HG03045 (cell line): ENCODE data around the gene B4GALT6.

Experiments
- ATAC-seq: cut with Tn5 transposase; IDR thresholded peaks from one replicate; pipeline ENCODE4 v1.9.1; 2021; ENCODE audit warnings: mild to moderate bottlenecking, moderate library complexity; ENCODE audit not compliant: unreplicated experiment

The B4GALT6 gene

DNA sequence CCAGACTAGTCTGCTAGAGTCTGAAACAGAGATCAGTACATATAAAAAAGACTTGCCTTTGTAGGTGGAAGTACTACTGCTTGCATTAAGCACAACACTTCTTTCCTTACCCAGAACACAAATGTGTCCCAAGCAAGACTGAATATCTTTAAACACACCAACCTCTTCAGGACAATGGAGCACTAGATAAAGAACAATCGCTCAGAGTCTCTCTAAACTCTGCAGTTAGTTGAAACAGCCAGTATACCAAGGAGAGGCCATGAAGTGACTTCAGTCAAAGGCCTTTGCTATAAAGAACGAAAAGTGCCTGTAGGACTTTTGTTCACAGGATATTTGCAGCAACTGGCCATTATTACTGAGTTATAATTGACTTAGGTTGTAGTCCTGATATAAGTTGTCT lies 9.9 kb upstream of the B4GALT6 start:
- ATAC-seq = no peak

DNA sequence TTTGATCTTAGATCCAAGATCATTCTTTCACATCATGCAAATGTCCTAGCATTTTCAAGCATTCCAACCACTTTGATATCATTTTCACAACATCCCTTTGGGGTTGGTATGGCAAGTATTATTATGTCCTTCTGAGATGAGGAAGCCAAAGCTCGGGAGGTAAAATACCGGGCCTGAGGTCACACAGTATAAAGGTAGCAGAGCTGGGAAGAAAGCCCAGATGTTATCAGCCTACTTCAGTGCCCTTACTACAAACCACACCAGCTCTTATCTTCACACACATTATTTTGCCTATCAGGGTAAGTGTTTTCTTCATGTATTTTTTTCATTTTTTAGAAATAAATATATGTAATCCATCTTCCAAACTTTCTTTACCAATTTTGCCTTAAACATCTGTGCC lies 4.2 kb upstream of the B4GALT6 start:
- no peak for ATAC-seq

DNA sequence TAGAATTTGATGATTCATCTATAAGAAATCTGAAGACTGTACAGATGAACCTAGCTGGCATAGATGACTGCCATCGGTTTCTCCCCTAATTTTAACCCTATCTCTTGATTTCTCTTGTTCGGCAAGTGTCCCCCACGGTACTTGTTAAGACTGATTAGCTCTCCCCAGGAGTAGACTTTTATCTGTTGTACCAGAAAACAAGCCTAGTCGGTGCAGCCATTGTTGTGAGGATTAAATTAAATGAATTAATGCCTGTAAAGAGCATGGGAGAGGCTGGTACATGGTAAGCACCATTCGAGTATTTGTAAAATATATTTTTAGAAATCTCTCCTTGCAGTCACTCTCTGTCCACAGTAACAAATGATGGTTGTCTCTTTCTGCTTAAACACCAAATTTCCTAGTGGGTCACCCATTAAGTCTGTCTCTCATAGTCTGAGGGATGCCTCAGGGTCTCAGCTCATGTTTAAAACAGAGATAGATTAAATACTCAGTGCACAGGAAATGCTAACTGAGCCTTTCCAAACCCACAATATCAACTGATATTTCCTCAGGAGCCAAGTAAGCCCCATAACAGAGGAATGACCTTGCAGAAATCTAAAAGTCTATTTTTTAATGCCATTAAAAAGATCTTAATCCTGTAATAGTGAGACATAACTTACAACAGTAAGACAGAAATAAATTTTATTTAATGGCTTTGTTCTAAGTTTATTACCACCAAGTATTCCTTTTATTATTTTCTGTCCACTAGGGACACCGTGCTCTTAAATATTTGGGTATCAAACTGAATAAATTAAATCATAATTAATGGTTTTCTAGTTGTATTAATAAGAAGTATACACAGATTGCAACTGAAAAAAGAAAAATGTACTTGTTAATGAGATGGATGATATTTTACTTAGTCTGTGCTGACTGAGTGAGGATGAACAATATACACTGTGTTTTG lies 2.9 kb upstream of the B4GALT6 start:
- ATAC-seq = no peak

DNA sequence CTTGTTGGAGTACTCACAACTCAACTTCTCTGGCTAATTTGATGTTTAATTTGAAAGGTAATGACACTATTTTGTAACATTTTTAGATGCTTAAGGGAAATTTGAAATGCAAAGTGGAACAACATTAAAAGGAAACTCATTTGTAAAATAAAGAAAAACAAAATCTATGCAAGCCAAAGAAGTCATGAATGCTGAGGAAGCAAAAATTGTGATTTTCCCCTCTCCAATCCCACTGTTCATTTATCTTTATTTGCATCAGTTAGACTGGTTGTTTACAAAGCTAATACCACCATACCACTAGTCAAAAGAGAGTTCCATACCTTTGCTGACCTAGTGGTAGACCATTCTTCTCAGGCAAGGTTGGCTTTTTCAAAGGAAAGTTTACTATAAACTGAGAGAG lies 2.2 kb upstream of the B4GALT6 start:
- ATAC-seq = no peak

DNA sequence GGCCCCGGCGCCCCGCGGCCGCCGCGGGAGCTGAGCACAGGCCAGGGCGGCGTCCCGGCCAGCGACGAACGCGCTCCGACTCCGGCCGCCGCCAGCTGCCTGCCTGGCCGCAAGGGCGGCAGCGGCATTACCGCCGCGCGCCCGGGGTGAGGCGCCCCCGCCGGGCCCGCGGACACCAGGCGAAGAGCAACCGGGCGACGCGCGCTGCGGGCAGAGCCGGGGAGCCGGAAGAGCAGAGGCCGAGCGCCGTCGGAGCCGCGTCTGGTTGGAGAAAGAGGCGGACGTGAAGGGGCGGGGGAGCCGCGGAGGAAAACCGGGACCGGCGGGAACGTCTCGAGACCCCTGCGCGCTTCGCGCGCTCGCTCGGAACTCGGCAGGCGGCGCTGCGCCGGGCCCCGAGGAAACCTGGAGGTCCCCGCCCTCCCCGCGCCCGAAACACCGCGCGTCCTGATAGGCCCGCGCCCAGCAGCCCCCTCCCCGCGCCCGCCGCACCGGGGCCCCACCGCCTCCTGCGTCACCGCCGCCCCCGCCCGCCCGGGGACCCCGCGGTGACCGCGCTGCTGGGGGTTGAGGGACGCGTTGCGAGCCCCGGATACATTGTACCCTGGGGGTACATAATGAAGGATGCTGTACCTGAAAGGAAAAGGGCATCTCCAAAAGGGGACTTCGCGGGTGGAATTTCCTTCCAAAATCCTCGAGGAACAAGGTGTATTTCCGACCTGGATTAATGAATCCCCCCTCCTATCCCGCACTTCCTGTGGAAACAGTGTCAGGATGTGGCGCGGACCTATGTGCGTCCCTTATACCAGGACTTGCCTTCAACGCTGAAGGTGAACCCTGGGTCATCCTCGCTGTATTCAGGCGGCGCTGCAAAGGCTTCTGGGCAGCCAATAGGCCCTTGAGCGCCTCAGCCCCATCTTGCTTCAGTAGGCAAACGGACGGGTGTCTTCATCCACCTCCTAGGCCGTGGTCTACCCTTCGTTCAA lies 1.0 kb upstream of the B4GALT6 start:
- peak; percentile 81 for ATAC-seq

DNA sequence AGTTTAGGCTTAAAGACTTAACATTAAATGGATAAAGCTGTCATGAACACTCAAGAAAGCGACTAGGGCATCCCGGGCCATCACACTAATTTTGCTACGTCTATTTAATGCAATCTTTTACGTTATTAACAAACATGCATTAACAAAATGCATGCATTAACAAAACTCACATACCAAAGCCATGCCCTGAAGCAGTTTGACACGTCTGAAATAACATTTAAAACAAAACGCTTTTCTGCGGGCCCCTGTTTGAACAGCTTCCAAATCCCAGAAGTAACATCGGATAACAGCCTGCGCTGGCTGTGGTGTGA lies 458 bp downstream of the B4GALT6 start:
- ATAC-seq = no peak

DNA sequence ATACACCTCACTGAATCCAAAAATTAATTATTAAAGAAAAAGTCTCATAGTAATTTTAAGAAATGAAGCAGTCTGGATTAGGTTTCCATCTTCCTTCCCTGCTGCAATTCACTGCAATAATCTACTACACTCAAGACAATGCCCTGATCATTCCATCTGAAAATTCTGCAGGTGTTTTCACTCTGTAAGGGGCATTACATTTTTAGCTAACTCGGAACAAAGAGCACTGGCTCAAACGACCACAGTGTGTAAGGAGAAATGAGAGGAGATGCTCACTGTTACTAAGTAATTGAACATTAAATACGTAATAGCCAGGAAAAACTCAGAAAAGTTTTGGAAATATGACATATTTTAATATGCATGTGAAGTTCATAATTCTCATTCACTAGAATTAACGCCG lies 1.3 kb downstream of the B4GALT6 start:
- no peak for ATAC-seq

DNA sequence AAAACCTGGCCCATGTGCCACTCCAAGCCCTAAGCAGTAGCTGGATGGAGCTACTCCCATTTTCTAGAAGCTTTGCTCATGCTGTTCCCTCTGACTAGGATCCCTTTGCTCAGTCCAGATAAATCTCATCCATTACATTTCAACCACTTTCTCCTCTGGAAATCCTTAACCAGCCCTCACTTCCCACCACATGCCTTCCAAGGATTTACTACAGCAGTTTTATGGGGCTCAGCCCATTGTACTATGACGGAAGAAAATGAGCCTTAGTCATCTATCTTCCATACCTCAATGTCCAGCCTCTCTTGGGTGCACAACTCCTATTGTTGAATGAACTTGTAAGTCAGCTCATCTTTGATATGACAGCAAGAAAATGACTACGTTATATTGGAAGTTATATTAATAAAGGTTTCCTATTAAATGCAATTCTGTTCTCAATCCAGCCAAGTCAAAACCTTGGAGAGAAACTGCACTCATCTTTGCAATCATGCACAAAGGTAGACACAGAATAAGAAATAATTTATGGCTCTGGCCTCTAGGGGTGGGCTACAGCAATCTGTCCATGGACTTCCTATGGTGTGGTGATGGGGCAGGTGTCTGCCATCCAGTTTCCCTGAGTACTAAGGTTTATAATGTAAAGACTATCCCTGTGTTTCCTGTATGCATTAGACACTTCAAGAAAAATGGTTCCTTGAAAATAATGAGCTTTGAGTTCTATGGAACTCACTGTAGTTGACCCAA lies 3.4 kb downstream of the B4GALT6 start:
- ATAC-seq = no peak

DNA sequence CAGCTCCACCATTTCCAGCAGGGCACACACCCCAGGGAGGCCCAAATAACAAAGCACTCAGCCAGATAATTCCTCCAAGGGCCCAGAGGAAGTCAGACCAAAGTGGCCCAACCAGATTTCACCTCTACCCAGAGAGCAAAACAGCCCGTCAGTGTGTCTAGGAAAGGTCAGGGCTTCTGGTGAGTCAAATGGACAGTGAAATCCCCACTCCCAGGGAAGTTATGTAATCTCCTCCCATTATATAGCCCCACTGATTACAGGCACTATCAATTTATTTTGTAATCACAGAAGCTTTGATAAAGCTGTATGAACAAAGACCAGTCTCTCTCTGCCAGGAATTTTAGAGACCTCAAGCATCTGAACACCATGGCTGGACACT lies 4.0 kb downstream of the B4GALT6 start:
- ATAC-seq = no peak

DNA sequence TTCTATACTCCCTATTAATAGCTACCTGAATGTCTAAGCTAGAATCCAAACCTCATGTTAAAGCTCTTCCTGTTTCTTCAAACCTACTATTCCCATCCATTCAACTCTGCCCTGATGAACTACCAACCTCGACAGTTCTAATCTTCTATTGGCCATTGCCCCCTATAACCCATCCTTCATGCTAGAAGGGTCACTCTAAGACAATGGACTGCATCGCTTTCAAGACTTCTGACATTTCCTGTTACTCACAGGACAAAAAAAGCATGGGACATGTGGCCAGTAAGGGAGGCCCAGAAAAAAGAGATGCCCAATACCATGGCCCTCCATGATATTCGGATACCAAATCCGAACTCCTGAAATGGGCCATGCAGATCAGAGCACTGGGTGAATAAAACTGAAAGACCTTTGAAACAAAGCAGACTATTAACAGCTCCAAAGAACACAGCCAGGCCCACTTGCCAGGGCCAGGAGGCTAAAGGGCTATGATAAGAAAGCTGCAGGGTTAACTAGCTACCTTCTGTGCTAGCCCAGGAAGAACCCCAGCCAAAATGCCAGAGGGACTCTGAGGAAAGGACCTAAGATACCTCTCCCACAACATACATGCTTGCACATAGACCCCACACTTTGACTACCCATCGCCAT lies 4.5 kb downstream of the B4GALT6 start:
- no peak for ATAC-seq

DNA sequence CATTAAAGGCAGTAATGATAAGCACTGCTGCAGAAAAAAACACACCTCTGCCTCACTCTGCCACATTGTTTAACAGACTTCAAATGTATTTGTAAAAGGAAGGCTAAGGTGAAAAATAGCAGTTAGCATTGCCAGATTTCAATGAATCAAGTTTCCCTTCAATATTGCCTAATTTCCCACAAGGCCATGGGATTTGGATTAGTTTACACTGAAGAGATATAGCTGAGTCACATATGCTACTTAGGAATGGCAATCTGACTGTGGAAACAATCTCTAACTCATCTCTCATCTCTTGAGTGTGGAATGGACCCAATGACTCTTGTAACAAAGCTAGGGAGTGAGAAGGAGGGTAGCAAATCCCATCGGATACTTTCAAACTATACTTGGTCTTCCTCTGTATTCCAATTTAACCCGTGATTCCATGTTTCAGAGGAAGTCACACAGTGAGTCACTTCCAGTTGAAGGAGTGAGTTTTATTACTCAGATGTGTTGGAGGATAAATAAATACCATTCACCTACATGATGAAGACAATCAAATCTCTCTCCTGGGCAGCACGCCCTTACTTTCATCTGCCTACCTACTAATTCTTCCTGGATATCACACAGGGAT lies 5.1 kb downstream of the B4GALT6 start:
- ATAC-seq = no peak

DNA sequence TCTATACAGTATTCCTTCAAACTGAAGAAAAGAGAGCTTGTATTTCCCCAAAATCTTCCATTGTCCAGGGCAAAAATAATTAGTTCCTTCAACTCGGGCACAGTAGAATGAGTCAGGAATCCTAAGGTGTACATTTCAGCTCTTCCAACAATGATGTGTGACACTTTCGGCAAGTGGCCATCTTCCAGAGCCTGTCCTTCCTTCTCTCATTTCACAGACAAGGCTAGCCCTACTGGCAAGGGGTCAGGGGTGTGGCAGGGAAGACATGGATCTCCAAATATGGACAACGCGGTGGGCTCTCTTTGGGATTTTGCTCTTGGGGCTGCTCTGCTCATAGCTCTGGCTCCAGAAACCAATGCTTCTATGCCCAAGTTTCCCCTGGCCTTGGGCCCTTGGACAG lies 6.0 kb downstream of the B4GALT6 start:
- no peak for ATAC-seq

DNA sequence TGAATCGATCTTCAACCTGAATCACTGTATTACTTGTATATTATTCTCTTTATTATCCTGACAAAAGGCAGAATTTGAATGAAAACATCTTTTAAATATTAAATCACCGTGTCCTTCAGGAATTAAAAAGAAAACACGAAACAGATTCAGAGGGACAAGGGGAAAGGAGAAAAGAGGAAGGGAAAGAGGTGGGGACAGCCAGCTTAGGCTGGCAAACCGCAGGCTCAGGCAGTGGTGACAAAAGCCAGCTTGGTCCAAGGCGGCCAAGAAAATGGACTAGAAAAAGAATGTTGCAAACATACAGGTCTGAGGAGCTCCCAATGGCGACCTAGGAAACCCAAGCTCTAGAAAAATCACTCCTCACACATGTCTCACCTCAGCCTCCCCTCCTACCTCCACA lies 6.8 kb downstream of the B4GALT6 start:
- no peak for ATAC-seq

DNA sequence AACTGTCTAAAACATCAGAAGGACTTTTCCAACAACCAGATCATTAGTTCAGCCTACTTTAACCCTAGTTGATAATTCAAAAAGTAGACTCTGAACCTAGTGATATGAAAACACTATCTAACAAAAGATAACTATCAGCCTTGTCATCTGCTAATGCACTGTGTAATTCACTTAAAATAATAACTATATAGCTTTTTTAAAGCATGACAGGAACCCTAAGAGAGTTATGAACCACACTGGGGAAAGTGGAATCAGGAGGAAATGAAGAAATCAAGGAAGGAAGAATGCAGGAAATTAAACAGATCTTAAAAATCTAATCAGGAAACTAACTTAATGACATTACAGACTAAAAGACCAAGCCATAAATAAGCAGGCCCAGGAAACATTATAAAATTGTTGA lies 9.0 kb downstream of the B4GALT6 start:
- no peak for ATAC-seq

DNA sequence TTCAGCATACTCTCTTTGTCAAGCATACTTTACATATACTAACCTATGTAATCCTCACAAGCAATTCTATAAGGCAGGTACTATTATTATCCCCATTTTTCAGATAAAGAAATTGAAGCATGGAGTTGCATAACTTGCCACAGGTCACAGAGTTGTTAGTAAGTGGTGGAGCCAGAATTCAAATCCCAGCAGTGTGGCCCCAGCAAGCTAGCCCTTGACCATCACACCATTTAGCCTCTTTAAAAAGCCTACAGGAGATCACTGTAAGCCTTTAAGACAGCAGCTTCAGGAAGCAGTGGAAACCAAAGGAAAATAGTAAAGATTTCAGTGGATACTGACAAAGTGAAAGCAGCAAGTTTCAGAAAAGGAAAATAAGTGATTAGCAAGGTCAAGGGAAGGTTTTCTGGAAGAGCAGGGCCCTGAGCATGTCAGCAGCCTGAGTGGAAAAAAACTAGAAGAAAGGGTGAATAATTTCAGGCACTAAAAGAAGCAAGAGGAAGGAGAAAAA lies 11.7 kb downstream of the B4GALT6 start:
- ATAC-seq = no peak

DNA sequence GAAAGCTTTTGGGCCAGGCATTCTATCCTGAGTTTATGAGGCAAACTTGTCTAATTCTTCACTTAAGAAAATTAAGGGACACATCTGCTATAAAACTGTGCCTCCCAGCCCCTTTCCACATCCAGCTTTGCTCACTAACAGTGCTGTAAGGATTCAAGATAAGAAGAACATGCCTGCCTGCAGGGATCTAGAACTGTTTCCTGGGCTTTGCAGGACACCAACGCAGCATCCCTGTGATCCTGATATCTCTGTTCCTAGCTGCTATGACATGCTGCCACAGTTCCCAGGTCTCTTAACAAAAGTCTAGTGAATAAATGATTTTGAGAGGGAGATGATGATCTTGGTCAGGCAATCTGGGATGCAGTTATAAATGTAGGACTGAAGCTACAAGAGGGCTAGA lies 12.4 kb downstream of the B4GALT6 start:
- ATAC-seq = no peak

DNA sequence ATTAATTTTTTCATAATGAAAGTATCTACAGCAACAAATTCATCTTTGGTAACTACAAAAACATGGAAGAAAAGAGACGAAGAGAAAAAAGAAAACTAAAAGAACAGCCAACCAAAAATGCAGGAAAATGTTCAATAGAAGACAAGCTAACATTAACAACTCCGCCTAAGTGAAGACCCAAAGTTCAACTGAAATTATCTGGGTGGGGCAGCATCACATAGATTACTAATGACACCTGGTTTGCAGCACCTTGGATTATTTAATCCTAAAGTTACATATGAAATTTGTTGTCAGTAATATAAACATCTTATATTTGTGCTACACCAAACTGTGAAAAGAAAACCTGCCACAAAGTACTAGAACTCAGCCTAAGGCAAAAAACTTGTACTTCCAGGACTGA lies 14.8 kb downstream of the B4GALT6 start:
- no peak for ATAC-seq

DNA sequence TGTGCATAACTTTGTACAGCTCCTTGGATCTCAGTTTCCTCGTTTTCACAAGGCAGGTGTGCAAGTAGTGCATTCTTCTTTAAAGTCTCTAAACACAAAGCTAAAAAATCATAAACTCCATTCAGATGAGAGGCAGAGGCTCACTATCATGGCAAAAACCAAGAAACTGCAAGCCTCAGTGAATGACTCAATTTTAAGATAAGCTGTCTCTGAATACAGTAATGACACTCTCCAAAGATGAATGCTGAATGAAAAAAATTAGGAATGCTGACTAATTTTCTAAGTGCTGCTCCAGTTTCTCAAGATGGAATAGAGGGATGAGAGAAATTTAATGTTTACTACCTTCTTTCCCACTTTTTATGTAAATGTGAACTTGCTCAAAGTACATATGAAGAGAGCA lies 17.2 kb downstream of the B4GALT6 start:
- no peak for ATAC-seq

DNA sequence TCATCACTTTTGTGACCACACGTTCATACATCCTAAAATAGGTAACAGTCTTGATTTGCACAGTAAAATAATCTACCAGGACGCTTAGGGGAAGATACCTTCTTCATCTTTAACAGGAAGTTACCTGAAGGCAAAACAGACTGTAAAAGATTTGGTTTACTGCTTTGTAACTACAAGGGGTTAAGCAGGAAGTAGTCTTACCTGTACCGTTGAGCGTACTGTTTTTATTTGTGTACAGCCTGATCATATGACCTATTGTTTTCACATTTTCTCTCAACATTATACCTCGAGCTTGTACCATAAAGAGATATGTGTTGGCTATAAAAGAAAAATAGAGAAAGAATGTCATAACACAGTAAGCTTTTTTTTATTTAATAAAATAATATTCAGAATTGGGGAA lies 18.3 kb downstream of the B4GALT6 start:
- ATAC-seq = no peak

DNA sequence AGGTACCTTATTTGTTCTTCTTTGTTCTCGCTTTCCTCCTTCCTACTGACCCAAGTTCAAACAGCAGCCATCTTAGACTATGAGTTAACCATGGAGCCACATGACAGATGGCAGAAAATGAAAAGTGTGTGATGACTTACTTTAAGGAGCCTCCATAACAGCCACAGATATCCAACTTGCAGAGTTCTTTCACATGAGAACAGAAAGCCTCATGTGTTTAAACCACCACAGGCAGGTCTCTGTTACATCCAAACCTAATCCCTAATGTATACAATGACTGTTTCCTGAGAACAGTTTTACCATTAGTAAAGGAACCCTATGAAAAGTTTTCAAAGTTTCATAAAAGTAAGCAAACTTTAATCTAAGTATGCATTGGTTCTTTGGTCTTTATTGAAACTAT lies 20.3 kb downstream of the B4GALT6 start:
- no peak for ATAC-seq
